Hepatocyte (in vitro differentiated cells): ENCODE data around the gene F11R.

ENCODE experiments used
- EZH2 ChIP-seq: fragments of 200-600 bp; sonication (generic); IDR thresholded peaks from 2 replicates; pipeline ENCODE4 v1.6.1; 2016; ENCODE audit warnings: antibody characterized with exemption, mild to moderate bottlenecking, borderline replicate concordance
- EZH2phosphoT487 ChIP-seq: fragments of 200-600 bp; sonication (generic); IDR thresholded peaks from one replicate; pipeline ENCODE4 v1.6.1; 2018; ENCODE audit warnings: antibody characterized with exemption, mild to moderate bottlenecking, low read depth, moderate library complexity; ENCODE audit not compliant: unreplicated experiment, severe bottlenecking
- TF ChIP-seq, protein P1 (sequence below): fragments of 200-600 bp; sonication (generic); IDR thresholded peaks from 2 replicates; pipeline ENCODE4 v1.5.1; 2016; ENCODE audit warnings: antibody characterized with exemption, mild to moderate bottlenecking; ENCODE audit not compliant: poor library complexity

DNA sequence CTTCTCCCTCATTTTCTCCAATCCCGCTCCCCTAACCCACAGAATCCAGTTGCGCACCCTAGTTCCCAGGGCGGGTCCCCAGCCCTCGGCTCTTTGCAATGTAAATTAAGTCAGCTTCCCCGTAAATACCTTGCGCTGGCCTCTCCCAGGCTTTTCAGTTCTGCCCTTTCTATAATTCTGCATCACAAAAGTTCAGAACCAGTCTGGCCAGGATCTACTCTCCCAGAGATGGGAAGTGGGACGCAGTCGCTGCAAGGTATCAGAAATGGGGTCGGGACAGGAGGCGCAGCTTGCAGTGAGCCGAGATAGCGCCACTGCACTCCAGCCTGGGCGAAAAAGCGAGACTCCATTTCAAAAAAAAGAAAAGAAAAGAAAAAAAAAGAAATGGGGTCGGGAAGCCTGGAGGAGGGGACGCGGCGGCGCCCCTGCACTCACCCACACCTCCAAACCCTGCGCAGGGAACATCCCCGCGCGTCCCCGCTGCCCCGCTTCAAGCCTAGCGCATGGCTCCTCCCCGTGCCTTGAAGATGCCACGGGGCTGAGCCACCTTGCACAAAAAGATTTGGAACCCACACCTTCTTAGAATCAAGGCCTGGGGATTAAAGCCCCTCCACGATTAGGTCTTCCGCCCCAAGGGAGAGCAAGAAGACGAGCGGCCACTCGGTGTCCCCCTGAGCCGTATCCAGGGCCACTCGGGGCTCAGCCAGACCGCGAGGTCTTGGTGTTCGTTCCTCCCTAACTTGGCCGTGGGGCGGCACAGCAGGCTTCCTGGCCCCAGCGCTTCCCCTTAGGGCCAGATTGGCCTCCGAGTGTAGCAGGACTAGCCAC, 39.2 kb downstream of the F11R start:
- TF ChIP-seq, protein P1, sequence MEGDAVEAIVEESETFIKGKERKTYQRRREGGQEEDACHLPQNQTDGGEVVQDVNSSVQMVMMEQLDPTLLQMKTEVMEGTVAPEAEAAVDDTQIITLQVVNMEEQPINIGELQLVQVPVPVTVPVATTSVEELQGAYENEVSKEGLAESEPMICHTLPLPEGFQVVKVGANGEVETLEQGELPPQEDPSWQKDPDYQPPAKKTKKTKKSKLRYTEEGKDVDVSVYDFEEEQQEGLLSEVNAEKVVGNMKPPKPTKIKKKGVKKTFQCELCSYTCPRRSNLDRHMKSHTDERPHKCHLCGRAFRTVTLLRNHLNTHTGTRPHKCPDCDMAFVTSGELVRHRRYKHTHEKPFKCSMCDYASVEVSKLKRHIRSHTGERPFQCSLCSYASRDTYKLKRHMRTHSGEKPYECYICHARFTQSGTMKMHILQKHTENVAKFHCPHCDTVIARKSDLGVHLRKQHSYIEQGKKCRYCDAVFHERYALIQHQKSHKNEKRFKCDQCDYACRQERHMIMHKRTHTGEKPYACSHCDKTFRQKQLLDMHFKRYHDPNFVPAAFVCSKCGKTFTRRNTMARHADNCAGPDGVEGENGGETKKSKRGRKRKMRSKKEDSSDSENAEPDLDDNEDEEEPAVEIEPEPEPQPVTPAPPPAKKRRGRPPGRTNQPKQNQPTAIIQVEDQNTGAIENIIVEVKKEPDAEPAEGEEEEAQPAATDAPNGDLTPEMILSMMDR, result no peak
- peak; percentile 93 for TF ChIP-seq EZH2
- no peak for TF ChIP-seq EZH2phosphoT487
